DMS 273 treated with DMSO at 0.1 percent for 48 hours (cell line): ENCODE data around the gene COL17A1.

ENCODE experiments used
- DNase-seq: peaks from one replicate; lab custom pipeline; 2025; lab: John Stamatoyannopoulos, UW

The COL17A1 gene

DNA sequence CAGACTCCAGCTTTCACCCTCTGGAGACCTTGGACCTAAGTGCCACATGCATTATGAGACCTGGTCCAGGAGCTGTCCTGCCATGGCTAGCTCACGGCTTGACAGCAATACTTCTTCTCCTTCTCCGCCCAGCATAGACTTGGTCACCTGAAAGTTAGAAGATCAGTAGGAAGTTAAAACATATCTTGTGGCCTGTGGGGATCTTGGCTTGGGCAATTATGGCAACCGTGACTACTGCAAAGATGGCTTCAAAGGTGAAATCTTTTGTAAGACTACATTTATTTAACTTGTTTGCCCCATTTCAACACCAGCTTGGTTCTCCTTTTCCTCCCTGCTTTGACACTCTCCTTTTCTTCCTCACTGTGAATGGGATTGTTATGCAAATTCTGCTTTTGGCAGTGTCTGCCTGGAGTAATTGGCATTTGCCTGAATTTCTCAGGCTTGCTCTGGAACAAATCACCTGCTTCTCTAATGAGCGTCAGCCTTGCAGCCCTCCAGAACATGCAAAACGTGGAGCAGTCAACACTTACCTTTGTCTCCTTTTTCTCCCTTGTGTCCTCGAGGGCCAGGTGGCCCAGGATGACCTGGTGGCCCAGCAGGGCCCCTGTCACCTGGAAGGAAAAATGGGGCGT, 53.4 kb downstream of the COL17A1 start:
- DNase-seq, result no peak

GRCh38 chr10:104031631-104032030, 54.0 kb downstream of the COL17A1 start:
- DNase-seq, result no peak

- DNase-seq, result no peak
These were observed 56.2 kb downstream of the COL17A1 start for GRCh38 chr10:104029521-104029860.

- no peak for DNase-seq
These were observed 56.7 kb downstream of the COL17A1 start for GRCh38 chr10:104028823-104029520.

- peak; percentile 0 for DNase-seq
These were observed 57.5 kb downstream of the COL17A1 start for GRCh38 chr10:104028146-104028545.

GRCh38 chr10:104026762-104027161, 58.9 kb downstream of the COL17A1 start:
- DNase-seq, result no peak

DNA sequence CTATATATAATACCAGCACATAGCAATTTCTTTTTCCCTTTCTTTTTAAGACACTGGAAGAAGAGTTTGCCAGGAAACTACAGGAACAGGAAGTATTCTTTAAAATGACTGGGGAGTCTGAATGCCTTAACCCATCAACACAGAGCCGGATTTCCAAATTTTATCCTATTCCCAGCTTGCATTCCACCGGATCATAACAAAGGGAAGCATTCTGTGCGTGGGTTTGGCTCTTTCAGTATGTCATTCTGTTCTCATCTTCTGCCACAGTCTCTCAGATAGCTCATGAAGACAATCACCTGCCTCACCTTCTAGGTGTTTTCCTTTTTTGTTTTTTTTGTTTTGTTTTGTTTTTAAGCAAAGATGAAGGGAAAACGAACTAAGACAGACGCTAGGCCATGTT, 60.2 kb downstream of the COL17A1 start:
- no peak for DNase-seq

- no peak for DNase-seq
These were observed 63.7 kb downstream of the COL17A1 start for GRCh38 chr10:104022026-104022425.

DNA sequence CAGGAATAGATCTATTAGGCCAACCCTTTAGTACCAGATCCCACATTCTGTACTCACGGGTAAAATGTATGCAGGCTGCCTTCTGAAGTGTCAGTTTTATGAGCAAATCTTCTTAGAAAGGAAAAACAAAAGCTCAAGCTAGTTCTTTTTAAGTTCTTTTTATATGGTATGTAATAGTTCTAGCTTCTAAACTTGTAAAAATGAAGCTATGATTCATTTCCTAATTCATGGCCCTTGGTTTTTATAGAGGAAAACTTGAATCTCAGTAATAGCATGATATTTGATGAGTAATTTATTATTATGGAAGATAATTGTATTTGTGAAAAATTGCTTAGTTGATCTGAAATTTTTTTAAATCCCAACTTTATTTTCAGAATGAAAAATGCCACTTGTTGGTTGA, 64.4 kb downstream of the COL17A1 start:
- DNase-seq, result no peak

GRCh38 chr10:104020020-104020419, 65.7 kb downstream of the COL17A1 start:
- no peak for DNase-seq

DNA sequence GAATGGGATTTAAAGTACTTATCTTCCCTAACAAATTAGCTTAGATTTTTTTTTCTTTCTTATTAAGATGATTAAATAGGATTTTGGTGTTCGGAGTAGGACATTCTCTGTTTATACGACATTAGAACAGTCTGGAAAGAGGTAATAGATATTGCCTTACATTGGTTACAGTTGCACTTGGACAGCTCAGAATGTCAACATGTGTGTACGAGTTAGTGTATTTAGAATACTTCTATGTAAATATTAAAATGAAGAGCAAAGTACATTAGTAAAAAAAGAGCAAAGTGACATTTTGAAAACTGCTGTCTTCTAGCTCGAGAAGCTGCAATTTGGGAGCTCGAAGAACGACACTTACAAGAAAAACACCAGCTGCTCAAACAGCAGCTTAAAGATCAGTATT, 67.2 kb downstream of the COL17A1 start:
- no peak for DNase-seq

DNA sequence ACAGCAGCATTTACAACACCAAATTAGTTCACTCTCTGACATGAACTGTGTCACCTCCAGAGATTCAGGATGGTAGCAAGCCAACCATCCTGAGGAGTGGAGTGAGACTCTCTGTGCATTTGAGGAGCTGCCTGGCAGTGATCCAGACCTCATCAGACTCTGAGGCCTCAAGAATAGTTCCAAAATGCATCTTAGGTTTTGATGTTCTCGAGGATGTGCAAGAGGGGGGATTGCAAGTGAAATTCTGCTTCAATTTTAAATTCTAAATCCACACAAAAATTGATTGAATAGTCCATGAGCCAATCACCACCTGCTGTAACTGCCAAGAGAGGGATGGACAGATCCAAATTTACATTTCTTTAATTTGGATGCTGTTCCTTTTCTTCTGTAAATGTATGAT, 69.0 kb downstream of the COL17A1 start:
- DNase-seq, result no peak

- DNase-seq, result no peak
These were observed 71.5 kb downstream of the COL17A1 start for GRCh38 chr10:104014176-104014575.

GRCh38 chr10:104013489-104013888, 72.2 kb downstream of the COL17A1 start:
- no peak for DNase-seq

DNA sequence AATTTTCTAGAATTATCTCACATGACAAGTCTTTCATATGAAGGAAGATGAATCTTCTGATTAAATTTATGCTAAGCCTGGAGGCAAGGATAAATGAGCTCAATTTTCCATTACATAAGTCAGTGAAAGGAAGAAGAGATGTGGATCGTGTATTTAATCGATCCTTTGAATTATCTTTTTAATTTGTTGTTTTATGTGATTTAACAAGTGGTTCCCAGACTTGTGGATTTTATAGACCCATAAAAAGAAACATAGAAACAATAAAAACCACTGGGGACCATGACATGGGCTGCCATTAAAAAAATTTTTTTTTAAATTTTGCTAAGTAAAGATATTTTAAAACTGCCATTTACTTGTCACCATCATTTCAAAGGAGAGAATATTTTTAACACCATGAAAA, 73.8 kb downstream of the COL17A1 start:
- no peak for DNase-seq

- no peak for DNase-seq
These were observed 80.4 kb downstream of the COL17A1 start for GRCh38 chr10:104005172-104005863.

- no peak for DNase-seq
These were observed 82.8 kb downstream of the COL17A1 start for GRCh38 chr10:104002911-104003310.

DNA sequence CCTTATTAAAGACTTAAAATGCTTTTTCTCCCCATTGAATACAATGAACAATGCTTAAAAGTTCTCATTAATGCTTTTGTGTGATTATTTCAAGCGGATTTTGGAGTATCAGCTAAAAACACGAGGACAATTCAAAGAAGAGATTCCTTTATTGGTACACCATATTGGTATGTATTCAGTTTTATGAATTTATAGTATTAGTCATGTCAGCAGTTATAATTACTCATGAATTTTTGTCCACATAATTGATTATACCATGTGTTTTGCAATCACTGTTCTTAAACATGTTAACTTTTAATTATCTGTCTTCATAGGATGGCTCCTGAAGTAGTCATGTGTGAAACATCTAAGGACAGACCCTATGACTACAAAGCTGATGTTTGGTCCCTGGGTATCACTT, 86.9 kb downstream of the COL17A1 start:
- no peak for DNase-seq

- no peak for DNase-seq
These were observed 90.5 kb downstream of the COL17A1 start for GRCh38 chr10:103995134-103995533.

- no peak for DNase-seq
These were observed 94.1 kb downstream of the COL17A1 start for GRCh38 chr10:103991393-103992128.

GRCh38 chr10:103990531-103990930, 95.1 kb downstream of the COL17A1 start:
- no peak for DNase-seq

DNA sequence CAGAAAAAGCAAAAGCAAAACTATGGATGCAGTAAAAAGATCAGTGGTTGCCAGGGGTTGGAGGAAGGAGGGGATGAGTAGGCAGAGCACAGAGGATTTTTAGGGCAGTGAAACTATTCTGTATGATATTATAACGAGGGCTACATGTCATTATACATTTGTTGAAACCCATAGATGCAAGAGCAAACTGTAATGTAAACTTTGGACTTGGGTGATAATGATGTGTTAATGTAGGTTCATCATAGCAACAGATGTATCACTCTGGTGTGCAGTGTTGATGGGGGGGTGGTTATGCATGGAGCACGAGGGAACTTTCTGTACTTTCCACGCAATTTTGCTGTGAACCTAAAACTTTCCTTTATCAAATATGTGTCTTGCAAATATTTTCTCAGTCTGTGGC, 95.6 kb downstream of the COL17A1 start:
- no peak for DNase-seq

DNA sequence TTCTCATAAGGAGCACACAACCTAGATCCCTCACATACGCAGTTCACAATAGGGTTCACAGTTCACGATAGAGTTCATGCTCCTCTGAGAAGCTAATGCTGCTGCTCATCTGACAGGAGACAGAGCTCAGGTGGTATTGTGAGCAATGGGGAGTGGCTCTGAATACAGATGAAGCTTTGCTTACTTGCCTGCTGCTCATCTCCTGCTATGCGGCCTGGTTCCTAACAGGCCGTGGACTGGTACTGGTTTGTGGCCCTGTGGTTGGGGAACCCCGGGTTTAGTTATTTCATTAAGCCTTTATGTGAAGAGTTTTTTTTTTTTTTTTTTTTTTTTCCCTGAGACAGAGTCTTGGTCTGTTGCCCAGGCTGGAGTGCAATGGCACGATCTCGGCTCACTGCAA, 99.3 kb downstream of the COL17A1 start:
- no peak for DNase-seq
